MM.1S (cell line): ENCODE data around the gene SMKR1.
"Not testable (repeated sequence)": the region's sequence is repeated elsewhere in the genome, so short reads cannot be mapped to it uniquely, and the experiment has no call there.

Source experiments
- EZH2 ChIP-seq: fragments of 300-600 bp; sonication (generic); optimal IDR thresholded peaks from 2 replicates; pipeline ENCODE3; 2017; ENCODE audit warnings: low read depth, mild to moderate bottlenecking, antibody characterized with exemption, low read length, mixed read lengths
- TF ChIP-seq, protein P1 (sequence below): fragments of 300-600 bp; sonication (generic); IDR thresholded peaks from 2 replicates; pipeline ENCODE4 v1.5.1; 2016; ENCODE audit warnings: antibody characterized with exemption, low read length, mixed read lengths

- TF ChIP-seq, protein P1, sequence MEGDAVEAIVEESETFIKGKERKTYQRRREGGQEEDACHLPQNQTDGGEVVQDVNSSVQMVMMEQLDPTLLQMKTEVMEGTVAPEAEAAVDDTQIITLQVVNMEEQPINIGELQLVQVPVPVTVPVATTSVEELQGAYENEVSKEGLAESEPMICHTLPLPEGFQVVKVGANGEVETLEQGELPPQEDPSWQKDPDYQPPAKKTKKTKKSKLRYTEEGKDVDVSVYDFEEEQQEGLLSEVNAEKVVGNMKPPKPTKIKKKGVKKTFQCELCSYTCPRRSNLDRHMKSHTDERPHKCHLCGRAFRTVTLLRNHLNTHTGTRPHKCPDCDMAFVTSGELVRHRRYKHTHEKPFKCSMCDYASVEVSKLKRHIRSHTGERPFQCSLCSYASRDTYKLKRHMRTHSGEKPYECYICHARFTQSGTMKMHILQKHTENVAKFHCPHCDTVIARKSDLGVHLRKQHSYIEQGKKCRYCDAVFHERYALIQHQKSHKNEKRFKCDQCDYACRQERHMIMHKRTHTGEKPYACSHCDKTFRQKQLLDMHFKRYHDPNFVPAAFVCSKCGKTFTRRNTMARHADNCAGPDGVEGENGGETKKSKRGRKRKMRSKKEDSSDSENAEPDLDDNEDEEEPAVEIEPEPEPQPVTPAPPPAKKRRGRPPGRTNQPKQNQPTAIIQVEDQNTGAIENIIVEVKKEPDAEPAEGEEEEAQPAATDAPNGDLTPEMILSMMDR, result not testable (repeated sequence)
- TF ChIP-seq EZH2, result not testable (repeated sequence)
Measured at GRCh38 chr7:129476398-129476797, 25.9 kb upstream of the SMKR1 start.
